Measurements from ENCODE around the gene KTN1.

KTN1 gene

GRCh38 chr14:55711175-55711811 is 131.3 kb downstream of the KTN1 start:
- Histone ChIP-seq H3K9ac (ENCODE audit: low read length) (no peak overlapping the region), H3K27ac (ENCODE audit: low read depth, low read length) (no peak overlapping the region), H3K79me2 (ENCODE audit: insufficient read depth, low read length) (no peaks in the 10 kb centered on the region), H3K9me3 (ENCODE audit: insufficient read depth, low read length) (no peaks in the 10 kb centered on the region), H3F3A (ENCODE audit: insufficient read depth) (no peaks in the 10 kb centered on the region), H3K27me3 (ENCODE audit: low read length) (no peaks in the 10 kb centered on the region), H4K20me1 (ENCODE audit: low read depth, low read length) (no peaks in the 10 kb centered on the region), H3K36me3 (ENCODE audit: low read length) (no peaks in the 10 kb centered on the region), H3K9me2 (replicated peaks; ENCODE audit: insufficient read depth, low read length) (no peaks in the 10 kb centered on the region), H3K4me2 (ENCODE audit: low read depth, low read length, poor library complexity, severe bottlenecking) (no peak overlapping the region), H3K4me3 (ENCODE audit: insufficient read depth, low read length, poor library complexity, severe bottlenecking) (no peak overlapping the region), H2AFZ (ENCODE audit: low read depth, low read length, severe bottlenecking) (no peak overlapping the region)
- TF ChIP-seq, protein P1, sequence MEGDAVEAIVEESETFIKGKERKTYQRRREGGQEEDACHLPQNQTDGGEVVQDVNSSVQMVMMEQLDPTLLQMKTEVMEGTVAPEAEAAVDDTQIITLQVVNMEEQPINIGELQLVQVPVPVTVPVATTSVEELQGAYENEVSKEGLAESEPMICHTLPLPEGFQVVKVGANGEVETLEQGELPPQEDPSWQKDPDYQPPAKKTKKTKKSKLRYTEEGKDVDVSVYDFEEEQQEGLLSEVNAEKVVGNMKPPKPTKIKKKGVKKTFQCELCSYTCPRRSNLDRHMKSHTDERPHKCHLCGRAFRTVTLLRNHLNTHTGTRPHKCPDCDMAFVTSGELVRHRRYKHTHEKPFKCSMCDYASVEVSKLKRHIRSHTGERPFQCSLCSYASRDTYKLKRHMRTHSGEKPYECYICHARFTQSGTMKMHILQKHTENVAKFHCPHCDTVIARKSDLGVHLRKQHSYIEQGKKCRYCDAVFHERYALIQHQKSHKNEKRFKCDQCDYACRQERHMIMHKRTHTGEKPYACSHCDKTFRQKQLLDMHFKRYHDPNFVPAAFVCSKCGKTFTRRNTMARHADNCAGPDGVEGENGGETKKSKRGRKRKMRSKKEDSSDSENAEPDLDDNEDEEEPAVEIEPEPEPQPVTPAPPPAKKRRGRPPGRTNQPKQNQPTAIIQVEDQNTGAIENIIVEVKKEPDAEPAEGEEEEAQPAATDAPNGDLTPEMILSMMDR (IDR thresholded peaks at IDR 0.05; ENCODE audit: insufficient read depth, low read length, poor library complexity, severe bottlenecking): no peak
- no peak for TF ChIP-seq EZH2phosphoT487 (conservative IDR thresholded peaks at IDR 0.05; ENCODE audit: low read length)

DNA sequence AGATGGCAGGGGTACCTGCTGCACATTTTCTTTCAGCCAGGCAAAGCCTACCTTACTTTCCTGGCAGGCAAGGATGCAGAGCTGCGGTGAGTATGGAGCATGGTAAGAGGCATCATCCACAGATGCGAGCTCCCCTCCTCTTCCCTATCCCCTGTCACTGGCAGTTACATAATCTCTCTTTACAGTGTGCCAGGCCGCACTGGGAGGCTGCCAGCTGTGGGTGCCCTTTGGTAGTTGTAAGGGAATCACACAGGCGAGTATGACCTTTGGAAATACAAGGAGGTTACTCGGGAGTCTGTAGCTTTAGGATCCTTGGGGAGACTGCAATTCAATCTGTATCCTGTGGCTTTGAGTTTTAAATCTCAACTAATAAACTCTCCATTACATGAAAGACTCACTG is 132.5 kb downstream of the KTN1 start:
- Histone ChIP-seq H4K20me1 (ENCODE audit: low read depth, low read length) (no peaks in the 10 kb centered on the region), H3K4me3 (ENCODE audit: insufficient read depth, low read length, poor library complexity, severe bottlenecking) (no peak overlapping the region), H3K4me2 (ENCODE audit: low read depth, low read length, poor library complexity, severe bottlenecking) (no peak overlapping the region), H3K9ac (ENCODE audit: low read length) (no peak overlapping the region), H3K9me3 (ENCODE audit: insufficient read depth, low read length) (no peaks in the 10 kb centered on the region), H3K36me3 (ENCODE audit: low read length) (no peaks in the 10 kb centered on the region), H2AFZ (ENCODE audit: low read depth, low read length, severe bottlenecking) (no peak overlapping the region), H3K79me2 (ENCODE audit: insufficient read depth, low read length) (no peaks in the 10 kb centered on the region), H3F3A (ENCODE audit: insufficient read depth) (no peaks in the 10 kb centered on the region), H3K27ac (ENCODE audit: low read depth, low read length) (no peak overlapping the region), H3K9me2 (replicated peaks; ENCODE audit: insufficient read depth, low read length) (no peaks in the 10 kb centered on the region), H3K27me3 (ENCODE audit: low read length) (no peaks in the 10 kb centered on the region)
- TF ChIP-seq EZH2phosphoT487 (conservative IDR thresholded peaks at IDR 0.05; ENCODE audit: low read length): no peak
- TF ChIP-seq, protein P1 (IDR thresholded peaks at IDR 0.05; ENCODE audit: insufficient read depth, low read length, poor library complexity, severe bottlenecking): no peak

GRCh38 chr14:55713486-55713885 is 133.5 kb downstream of the KTN1 start:
- TF ChIP-seq, protein P1 (IDR thresholded peaks at IDR 0.05; ENCODE audit: insufficient read depth, low read length, poor library complexity, severe bottlenecking): no peak
- no peak for TF ChIP-seq EZH2phosphoT487 (conservative IDR thresholded peaks at IDR 0.05; ENCODE audit: low read length)
- H4K20me1 ChIP-seq (ENCODE audit: low read depth, low read length): no peaks in the 10 kb centered on the region
- H3F3A ChIP-seq (ENCODE audit: insufficient read depth): no peaks in the 10 kb centered on the region
- no peaks in the 10 kb centered on the region for H3K9me3 ChIP-seq (ENCODE audit: insufficient read depth, low read length)
- H3K4me3 ChIP-seq (ENCODE audit: insufficient read depth, low read length, poor library complexity, severe bottlenecking): no peak overlapping the region
- no peak overlapping the region for H3K27ac ChIP-seq (ENCODE audit: low read depth, low read length)
- no peaks in the 10 kb centered on the region for H3K27me3 ChIP-seq (ENCODE audit: low read length)
- H3K9me2 ChIP-seq (replicated peaks; ENCODE audit: insufficient read depth, low read length): no peaks in the 10 kb centered on the region
- no peaks in the 10 kb centered on the region for H3K79me2 ChIP-seq (ENCODE audit: insufficient read depth, low read length)
- no peak overlapping the region for H2AFZ ChIP-seq (ENCODE audit: low read depth, low read length, severe bottlenecking)
- H3K36me3 ChIP-seq (ENCODE audit: low read length): no peaks in the 10 kb centered on the region
- no peak overlapping the region for H3K9ac ChIP-seq (ENCODE audit: low read length)
- H3K4me2 ChIP-seq (ENCODE audit: low read depth, low read length, poor library complexity, severe bottlenecking): no peak overlapping the region
